IPS-NIHi11 (cell line): Measurements from ENCODE around the gene SEC61B.

Experiments used
- DNase-seq: peaks from one replicate; pipeline ENCODE4 v3.0.0; 2012; ENCODE audit warnings: mixed read lengths, low spot score

The SEC61B gene

GRCh38 chr9:99221621-99222415 lies at the start of gene SEC61B, which contains the start of gene ALG2:
SEC61B (plus strand) TSS chr9:99222282; CDS start chr9:99222364, 82 bp downstream.
ALG2 (minus strand) TSS chr9:99221942; CDS start chr9:99221894, 48 bp downstream.
- DNase-seq: peak; percentile 96

- DNase-seq: no peak
Observed at GRCh38 chr9:99173570-99174504, 48.2 kb upstream of the SEC61B start.

GRCh38 chr9:99176527-99177013 lies 45.5 kb upstream of the SEC61B start:
- no peak for DNase-seq

GRCh38 chr9:99177576-99178366 lies 44.3 kb upstream of the SEC61B start:
- no peak for DNase-seq

GRCh38 chr9:99178912-99179872 lies 42.9 kb upstream of the SEC61B start:
- no peak for DNase-seq

GRCh38 chr9:99180199-99180598 lies 41.9 kb upstream of the SEC61B start:
- no peak for DNase-seq

GRCh38 chr9:99180662-99181061 lies 41.4 kb upstream of the SEC61B start:
- no peak for DNase-seq

GRCh38 chr9:99181206-99181605 lies 40.9 kb upstream of the SEC61B start:
- DNase-seq: no peak

GRCh38 chr9:99181621-99182020 lies 40.5 kb upstream of the SEC61B start:
- no peak for DNase-seq

- no peak for DNase-seq
Observed at GRCh38 chr9:99182356-99182755, 39.7 kb upstream of the SEC61B start.

GRCh38 chr9:99183616-99184015 lies 38.5 kb upstream of the SEC61B start:
- no peak for DNase-seq

GRCh38 chr9:99184110-99184474 lies 38.0 kb upstream of the SEC61B start:
- no peak for DNase-seq

GRCh38 chr9:99184475-99185347 lies 37.4 kb upstream of the SEC61B start:
- DNase-seq: peak; percentile 92

GRCh38 chr9:99185348-99185632 lies 36.8 kb upstream of the SEC61B start:
- no peak for DNase-seq

GRCh38 chr9:99185934-99186333 lies 36.1 kb upstream of the SEC61B start:
- DNase-seq: no peak

GRCh38 chr9:99187311-99187710 lies 34.8 kb upstream of the SEC61B start:
- no peak for DNase-seq

- no peak for DNase-seq
Observed at GRCh38 chr9:99189186-99189585, 32.9 kb upstream of the SEC61B start.

- DNase-seq: no peak
Observed at GRCh38 chr9:99189887-99190596, 32.0 kb upstream of the SEC61B start.

- DNase-seq: no peak
Observed at GRCh38 chr9:99190597-99191283, 31.3 kb upstream of the SEC61B start.
